Measurements from ENCODE around the gene GSAP.

GSAP gene

DNA sequence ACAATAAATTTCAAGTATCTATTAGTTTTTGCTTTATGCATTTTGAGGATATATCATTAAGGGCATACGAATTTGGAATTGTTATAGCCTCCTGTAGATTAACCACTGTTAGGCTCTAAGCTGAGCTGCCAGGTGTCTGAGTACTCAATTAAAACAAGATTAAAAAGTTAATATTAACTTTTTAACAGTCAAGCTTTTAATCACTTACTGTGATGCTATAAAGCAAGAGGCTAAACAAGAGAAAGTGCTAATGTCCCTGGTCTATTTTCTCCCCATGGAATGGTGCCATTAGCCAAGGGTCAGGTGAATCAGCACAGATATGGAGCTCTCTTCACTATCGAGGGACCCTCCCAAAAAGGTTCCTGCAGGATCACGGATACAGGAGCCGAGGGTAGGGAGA, 9.7 kb downstream of the GSAP start:
- no peak for DNase-seq

DNA sequence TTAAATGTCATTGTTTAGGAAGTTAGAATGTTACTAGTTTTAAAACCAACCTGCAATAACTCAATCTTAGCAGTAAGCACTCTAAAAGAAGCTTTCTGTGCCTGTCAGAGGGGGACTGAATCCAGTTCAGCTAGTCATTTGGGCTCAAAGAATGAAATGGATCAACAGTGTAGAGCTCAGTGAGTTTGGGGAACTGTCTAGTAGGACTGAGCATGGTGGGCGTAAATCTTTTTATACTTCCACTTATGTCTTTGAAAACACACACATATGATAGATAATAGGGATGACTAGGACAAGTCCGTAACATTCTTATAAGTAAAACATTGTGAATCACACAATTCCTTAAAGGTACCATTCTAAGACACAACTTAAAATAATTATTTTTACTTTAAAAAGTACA, 11.5 kb downstream of the GSAP start:
- DNase-seq, result no peak

DNA sequence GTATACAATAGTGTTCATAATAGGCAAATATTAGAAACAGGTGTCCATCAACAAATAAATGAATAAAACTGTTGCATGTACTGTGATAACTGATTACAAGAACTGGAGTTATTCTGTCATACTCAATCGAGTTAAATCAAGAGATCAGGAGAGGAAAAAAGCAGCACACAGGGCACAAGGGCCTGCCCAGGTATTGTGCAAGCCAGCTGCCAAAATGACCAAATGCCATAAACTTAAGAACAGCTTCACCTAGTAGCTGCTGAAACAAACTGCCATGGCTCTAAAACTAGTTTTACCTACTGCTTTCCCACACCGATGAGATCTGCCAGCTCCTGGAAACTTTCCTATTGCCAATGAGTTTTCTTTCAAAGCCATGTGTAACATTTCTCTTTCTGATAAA, 12.2 kb downstream of the GSAP start:
- no peak for DNase-seq

DNA sequence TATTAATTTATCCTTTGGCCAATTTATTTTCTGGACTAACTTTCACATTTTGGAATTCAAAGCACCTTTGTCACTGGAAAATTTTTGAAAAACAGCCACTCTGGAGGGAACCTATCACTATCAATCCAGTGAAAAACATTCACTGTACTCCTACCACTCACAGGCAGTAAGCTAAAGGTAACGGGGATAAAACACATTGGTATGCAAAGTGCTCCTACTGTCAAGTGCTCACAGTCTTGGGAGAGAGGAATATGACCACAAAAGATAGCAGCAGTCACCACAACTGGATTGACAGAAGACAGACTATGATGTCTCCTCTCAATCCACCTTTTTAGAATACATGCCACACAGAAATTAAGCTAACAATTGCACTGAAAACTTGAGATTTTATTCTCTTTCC, 13.3 kb downstream of the GSAP start:
- no peak for DNase-seq

- DNase-seq, result no peak
Measured at GRCh38 chr7:77401002-77401401, 15.1 kb downstream of the GSAP start.

DNA sequence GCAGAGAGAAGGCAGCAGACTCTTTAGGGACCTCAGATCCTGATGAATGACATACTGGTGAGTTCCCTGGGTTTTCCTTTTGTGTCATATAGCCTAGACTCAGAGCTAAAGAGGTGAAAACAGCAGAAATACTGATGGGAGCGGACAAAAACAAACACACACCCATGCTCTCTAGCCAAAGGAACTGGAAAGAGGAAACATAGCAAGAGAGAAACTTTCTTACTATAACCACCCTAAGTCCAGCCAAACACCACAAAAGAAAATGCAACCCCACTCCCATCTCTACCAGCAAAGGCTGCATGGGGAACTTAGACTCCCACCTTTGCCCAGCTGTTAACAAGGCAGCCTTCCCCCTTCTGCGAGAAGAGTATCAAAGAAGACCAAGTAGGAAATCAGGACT, 16.3 kb downstream of the GSAP start:
- DNase-seq, result no peak

DNA sequence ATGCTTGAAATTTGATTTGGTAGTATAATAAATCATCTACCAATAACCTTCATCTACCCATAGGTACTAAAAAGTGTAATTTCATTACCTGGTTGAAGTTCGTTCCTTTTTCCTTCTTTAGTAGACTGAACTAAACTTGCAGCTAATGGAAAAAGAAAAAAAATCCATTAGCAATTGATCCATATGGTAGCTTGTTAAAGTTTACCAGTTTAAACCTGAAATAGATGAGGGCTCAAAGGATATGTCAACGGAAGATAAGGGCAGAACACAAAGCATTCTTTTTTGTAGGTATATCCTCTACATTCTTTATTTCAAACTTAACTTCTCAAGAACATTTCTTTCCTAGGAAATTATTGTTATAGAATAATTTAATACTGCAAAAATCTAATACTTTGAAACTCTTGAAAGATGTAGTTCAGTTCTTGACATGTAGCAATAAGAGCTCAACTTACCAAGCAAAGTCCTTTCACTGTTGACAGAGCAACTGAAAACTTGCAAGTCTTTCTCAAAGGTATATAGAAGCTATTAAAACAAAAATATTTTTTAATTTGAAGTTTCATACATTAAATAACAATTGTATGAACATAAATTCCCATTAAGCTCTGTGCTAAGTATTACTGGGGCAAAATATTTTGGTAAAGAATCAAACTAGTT, 19.1 kb downstream of the GSAP start:
- no peak for DNase-seq

DNA sequence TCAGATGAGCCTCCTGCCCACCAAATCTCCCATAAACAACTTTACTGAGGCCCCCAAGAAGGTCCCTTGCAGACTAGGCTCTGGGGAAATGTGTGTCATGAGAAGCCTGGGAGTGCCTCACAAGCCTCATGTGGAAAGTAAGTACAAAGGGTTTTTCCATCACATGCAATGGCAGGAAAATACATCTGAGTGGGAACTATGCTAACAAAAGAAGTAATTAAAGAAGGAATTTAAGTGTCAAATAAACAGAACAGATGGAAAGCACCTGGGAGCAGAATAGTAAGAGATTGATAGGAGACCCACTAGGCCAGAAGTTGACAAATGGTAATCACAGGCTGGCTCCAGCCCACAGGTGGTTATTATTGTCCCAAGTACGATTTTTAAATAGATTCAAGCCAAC, 20.5 kb downstream of the GSAP start:
- no peak for DNase-seq

GRCh38 chr7:77393954-77394353, 22.2 kb downstream of the GSAP start:
- DNase-seq, result no peak

GRCh38 chr7:77393261-77393660, 22.9 kb downstream of the GSAP start:
- no peak for DNase-seq

DNA sequence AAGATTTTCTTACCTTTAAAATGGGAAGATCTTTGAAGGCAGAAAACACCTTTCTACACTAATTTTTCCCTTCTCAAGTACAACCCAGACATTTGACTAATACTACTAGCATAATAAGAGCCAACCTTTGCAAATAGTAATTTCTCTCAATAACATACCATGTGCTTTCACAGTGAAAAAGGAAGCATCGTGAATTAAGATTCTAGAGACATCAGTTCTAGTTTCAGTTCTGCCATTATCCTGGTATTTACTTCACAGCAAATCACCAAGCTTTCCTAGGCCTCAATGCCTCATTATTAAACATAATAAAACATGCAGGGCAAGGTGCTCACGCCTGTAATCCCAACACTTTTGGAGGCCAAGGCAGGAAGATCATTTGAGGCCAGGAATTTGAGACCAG, 24.9 kb downstream of the GSAP start:
- DNase-seq, result no peak

DNA sequence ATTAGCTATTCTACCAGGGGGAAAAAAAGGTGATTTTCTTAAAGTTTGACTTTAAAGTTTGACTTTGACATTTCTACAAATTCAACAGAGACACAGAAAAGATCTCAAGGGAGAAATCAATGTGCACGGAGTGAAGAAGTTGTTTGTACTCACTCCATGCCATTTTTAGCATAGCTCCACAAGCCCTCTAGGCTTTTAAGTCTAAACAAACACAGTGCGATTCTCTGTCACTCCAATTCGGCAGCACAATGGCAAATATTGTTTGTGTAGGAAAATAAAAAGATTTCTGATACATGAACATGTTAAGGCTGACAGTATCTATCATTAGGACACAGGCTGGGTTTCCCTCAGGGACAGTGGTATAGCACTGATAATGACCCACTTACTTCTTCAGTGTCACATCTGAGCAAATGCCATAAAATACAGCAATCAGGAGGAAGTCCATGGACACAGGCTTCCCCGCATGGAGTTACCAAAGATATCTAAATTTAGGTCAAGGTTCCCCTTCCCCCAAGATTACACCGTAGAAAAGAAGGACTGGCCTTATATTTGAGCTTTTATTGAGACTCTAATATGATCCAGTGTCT, 28.0 kb downstream of the GSAP start:
- no peak for DNase-seq

- no peak for DNase-seq
Measured at GRCh38 chr7:77386165-77386822, 29.9 kb downstream of the GSAP start.

DNA sequence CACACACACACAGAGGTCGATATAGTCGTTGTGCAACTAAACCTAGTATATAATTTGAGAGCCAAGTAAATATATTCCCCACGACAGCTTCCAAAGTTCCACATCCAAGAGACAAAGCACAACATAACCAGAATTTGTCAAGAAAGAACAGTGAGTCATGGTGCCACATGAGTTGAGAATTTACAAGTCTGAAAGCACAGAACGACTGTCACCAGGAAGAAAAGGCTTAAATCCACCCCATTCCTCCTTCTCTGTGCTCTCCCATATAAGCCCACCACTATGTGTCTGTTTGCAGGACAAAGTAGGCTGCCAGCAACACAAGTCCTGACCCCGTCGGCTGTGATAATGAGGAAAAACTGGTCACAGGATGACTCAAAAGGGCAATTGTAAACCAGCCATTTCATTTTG, 32.8 kb downstream of the GSAP start:
- no peak for DNase-seq

DNA sequence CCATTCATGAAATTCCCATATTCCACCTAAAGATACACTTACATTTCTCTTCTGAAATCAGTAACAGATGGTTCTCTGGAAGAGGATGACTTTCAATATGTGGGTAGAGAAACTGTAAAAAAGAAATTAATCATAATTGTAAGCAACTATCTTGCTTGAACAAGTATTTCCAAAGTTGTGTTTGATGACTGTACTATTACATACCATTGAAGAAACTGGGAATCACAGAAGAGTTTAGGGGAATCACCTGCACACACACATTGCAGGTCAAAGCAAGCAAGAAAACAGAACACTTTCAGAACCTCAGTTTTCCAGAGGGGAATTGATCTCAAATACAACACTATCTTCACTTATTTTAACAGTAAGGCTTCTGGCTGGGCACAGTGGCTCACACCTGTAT, 33.6 kb downstream of the GSAP start:
- DNase-seq, result no peak

DNA sequence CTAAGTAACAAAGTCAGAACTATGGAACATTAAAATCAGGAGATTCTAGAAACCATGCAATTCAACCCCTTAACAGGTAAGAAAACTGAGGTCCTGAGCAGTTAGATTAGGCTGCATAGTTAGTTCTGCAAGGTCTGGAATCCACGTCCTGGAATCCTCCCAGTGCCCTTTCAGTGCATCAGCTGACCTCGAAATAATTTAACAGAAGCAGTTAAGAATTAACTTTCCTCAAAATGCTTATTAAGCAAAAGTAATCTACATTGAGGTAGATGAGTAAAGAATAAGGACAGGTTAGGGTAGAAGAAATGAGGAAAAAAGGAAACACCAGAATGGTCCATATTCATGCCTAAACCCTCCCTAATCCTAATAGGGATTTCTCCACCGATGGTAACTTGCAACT, 37.6 kb downstream of the GSAP start:
- DNase-seq, result no peak

DNA sequence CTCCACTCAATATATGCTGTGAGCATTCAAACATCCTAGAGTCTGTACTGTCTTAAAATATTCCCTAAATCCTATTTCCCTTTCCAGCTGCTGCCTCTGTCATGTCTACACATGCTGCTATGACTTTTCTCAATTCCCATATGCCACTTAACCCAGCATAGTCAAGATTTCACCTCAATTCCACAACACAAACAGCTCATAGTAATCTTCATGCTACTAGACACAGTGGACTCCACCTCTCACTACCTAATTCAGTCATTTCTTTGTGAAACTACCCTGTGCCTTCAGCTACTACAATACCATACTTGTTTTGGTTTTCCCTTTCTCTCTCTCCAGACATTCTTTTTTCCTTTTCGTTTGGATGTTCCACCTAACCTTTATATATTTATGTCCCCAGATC, 45.5 kb downstream of the GSAP start:
- DNase-seq, result no peak

DNA sequence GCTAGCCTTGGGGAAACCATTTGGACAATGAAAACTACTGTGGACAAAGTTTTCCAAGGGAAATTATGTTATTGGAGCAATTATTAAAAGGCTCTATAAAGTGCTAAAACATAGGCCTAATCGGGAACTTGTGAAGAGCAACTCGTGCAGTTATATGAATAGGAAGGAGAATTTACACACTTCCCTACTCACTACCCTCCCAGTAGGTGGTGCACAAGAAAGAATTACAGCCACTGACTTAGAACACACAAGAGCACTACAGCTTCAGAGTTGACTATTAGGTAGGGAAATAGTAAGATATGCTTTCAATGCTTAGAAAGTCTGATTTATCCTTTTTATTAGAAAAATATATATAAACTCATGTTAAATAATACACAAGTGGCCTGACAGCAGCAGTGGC, 47.2 kb downstream of the GSAP start:
- no peak for DNase-seq

DNA sequence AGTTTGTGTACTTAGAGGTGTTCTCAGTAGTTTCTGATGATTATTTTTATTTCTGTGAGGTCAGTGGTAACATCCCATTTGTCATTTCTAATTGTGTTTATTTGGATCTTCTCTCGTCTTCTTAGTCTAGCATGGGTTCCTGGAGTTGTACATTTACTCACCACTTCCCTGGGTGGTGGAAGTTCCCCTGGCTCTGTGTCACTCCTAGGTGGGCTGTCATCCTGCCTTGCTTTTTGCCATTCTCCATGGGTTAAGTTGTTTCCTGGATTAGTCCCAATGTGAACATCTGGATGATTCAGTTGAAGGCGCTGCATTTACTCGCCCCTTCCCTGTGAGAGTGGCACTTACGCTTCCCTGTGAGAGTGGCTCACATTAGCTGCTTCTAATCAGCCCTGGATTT, 48.2 kb downstream of the GSAP start:
- no peak for DNase-seq

- no peak for DNase-seq
Measured at GRCh38 chr7:77362905-77363304, 53.2 kb downstream of the GSAP start.

- DNase-seq, result no peak
Measured at GRCh38 chr7:77360969-77361368, 55.2 kb downstream of the GSAP start.

GRCh38 chr7:77360104-77360503, 56.0 kb downstream of the GSAP start:
- no peak for DNase-seq

DNA sequence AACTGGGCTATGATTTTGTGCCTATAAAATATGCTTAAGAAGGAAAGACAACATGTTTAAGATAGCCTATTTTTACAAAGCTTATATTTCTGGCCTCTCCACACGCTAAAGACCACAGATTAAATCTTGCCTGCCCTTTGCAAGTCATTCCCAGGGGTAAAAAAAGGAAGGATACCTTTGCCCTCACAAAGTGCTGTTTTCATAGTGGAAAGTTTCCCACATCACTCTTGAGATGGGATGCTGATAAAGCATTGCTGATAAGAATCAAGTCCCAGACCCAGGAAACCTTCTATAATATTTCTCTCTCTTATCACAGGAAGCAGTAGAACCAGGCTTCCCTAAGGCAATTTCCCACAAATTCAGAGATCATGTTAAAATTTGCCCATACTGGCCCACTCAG, 56.5 kb downstream of the GSAP start:
- no peak for DNase-seq

- no peak for DNase-seq
Measured at GRCh38 chr7:77354914-77355313, 61.2 kb downstream of the GSAP start.

DNA sequence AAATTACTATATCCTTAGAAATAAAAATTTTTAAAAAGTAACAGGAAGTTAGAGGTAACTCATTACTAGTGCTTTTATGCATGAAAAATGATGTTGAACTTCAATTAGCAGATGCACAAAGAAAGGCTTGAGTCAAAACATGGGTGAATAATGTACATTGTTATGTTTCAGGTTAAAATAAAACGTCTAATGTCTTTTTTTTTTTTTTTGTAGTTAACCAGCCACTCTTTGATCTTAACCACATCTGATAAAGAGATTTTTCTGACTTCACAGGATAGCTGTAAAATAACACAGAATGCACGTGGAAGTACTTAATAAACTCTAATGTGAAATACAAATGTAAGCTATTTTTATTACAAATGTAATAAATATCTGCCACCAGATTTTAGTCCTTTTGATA, 61.7 kb downstream of the GSAP start:
- DNase-seq, result no peak

All from activated effector memory CD4-positive, alpha-beta T cell treated with Interleukin-2 at 50 U/mL for 16 hours (primary cell).